Mesenteric fat pad (tissue), 1 donor: Measurements from ENCODE around the gene CPHXL2. TPM values are rescaled to one million over a fixed set of nuclear protein-coding genes. Genes with fewer than 3 reads are reported as not detected.

Experiments used
- DNase-seq: peaks from one replicate; pipeline ENCODE4 v3.0.0-alpha.2; 2020; ENCODE audit warnings: low spot score
- long read RNA-seq: library from polyadenylated mRNA; unstranded; transcript quantifications from one replicate; pipeline ENCODE4 v2.0.0, GENCODE V29; 2020
- total RNA-seq: library from RNA; stranded (reverse); fragmentation: NEBNext Ultra II Directional; extraction: Animal tissue kit (Norgen Biotek cat#: 25700); gene quantifications from one replicate; pipeline ENCODE4 v1.2.1, GENCODE V29; 2021
- donor health status: DM: yes; HTN: yes; CAD: no.

Gene CPHXL2
- not detected for total RNA-seq
- long read RNA-seq = 0 reads

DNA sequence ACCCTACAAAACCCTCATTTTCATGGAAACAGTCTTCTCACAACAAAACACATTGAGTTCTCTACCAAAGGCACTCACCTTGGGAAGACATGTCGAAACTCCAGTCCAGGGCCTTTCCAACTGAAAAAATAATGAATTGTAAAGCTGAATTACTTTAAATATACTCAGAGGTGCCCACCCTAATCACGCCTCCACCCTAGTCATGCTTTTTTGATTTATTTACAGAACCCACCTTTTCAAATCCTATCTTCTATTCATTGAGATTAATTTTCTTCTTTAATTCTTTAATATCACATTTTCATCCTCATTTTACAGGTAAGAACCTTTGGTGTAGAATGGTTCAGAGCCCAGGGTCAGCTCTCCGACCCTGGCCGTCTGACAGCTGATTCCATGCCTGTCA, at the start of gene CPHXL2:
Gene CPHXL2, minus strand, starts transcription at position 101 of the 400 bp plus-strand sequence. Its CDS starts 10 bp downstream, at position 91.
- no peak for DNase-seq

DNA sequence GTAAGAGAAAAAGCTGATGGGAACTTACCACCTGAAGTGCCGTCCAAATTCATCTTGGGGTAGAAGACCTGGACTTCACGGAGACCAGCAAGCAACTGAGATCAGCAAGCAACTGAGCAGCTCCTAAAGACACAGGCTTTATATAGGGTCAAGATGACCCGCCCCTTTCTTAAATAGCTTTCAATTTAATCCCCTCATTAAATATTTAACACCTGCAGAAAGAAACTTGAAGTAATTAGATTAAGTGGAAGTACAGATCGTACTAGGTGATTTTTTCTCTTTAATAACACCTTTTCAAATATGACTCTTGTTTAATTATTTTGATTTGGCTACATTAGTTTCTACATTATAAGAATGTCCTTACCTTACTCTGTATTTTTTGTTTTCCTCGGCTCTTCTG, 49.6 kb upstream of the CPHXL2 start, which contains the start of gene CPHXL:
Gene CPHXL, minus strand, starts transcription at position 101 of the 400 bp plus-strand sequence. Its CDS starts 48 bp downstream, at position 53.
- DNase-seq = no peak

DNA sequence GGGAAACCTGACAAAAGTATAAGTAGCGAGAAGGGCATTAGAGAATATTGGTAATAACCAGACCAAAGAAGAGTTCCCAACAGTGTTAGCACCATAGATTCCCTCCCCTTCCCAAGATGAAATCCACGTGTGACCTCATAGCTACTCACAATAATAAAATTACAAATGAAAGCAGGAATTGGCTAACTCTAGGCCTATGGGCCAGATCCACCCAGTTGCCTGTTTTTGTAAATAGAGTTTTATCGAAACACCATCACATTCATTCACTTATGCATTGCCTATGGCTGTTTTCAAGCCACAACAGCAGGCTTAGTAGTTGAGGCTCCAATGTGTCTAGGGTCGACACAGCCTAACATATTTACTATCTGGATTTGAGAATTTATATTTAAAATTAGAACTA, 41.6 kb upstream of the CPHXL2 start:
- no peak for DNase-seq

DNA sequence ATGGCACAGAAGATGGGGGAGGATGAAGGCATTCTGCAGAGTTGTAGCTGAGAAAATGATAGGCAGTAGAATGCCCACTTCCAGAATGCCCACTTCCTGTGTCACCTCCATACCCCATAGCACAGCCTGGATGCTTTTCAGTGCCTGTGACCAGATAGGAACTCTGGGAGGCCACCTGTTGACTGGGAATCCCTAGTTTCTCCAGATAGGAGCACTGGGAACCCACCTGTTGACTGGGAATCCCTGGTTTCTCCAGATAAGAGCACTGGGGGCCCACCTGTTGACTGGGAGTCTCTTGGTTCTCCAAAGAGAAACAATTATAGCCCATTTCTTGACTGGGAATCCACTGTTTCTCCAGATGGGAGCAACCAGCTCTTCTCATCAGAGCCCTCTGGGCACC, 37.9 kb upstream of the CPHXL2 start:
- no peak for DNase-seq

DNA sequence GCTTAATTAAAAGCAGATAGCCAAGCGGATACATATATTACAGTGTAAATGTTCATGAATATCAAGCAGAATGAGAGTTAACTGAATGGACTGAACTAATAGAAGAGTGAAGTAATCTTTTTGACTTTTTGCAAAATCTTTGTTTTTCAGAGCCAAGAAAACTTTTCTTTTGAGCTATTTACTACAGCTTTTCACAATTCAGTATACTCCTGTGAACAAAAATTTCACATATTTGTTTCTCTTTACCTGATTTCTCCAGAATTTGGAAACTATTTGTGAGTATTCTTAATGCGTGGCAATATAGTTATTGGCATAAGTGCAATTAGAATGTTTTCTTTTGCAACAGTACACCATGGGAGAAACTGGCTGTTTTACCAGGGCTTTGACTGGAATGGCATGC, 33.5 kb upstream of the CPHXL2 start:
- DNase-seq = no peak

DNA sequence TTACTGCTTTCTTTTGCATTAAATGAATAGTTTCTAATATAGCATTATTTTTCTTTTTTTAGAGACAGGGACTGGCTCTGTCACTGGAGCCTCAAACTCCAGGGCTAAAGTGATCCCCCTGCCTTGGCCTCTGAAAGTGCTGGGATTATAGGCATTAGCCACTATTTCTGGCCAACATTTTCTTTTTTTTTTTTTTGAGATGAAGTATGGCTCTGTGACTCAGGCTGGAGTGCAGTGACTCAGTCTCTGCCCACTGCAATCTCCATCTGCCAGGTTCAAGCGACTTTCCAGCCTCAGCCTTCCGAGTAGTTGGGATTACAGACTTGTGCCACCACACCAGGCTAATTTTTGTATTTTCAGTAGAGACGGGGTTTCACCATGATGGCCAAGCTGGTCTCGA, 26.5 kb upstream of the CPHXL2 start:
- DNase-seq = no peak

DNA sequence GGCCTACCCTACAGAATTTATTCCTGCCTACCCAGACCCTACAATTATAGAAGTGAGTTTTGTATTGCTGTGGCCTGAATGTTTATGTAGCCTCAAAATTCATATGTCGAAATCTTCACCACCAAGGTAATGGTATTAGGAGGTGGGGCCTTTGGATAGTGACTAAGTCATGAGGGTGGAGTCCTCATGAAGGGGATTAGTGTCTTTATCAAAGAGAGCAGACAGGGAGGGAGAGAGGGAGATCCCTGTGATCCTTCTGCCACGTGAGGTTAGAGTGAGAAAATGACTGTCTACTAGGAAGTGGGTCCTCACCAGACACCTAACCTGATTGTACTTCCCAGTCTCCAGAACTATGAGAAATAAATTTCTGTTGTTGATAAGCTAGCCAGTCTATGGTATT, 25.4 kb upstream of the CPHXL2 start:
- DNase-seq = no peak

DNA sequence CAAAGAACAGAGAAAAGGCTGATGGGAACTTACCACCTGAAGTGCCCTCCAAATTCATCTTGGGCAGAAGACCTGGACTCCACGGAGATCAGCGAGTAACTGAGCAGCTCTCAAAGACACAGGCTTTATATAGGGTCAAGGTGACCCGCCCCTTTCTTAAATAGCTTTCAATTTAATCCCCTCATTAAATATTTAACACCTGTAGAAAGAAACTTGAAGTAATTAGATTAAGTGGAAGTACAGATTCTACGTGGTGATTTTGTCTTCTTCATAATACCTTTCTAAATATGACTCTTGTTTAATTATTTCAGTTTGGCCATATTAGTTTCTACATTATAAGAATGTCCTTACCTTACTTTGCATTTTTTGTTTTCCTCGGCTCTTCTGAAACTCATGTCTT, 24.6 kb upstream of the CPHXL2 start, which contains the start of gene DUXB:
Gene DUXB, minus strand, starts transcription at position 101 of the 400 bp plus-strand sequence. Its CDS starts 43 bp downstream, at position 58.
- no peak for DNase-seq

DNA sequence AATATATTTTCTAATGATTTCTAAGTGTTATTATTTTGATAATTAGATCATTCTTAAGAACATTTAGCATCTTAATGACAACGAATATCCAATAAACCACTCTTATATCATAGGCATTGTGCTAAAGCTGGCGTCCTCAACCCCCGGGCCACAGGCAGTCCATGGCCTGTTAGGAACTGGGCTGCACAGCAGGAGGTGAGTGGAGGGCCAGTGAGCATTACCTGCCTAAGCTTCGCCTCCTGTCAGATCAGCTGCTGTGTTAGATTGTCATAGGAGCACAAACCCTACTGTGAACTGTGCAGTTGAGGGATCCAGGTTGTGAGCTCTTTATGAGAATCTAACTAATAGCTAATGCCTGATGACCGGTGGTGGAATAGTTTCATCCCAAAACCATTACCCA, 20.8 kb upstream of the CPHXL2 start:
- DNase-seq = no peak

DNA sequence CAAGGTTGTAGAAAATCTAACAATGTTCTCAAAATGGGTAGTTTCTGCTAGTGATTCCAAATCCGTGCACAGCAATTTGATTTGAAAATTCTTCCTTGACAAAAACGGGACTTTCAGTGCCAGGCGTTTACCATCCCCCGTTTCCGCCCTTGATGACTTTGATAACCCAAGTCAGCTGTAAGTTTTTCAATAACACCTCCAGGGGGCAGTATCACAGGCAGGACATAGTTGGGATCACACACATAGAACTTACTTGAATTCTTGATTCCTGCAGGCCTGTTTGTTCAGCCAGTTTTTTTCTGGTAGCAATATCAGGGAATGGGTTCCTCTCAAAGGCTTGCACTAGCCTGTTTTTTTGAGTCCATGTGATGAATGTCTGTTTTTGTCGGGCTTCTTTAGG, 18.9 kb upstream of the CPHXL2 start:
- no peak for DNase-seq

DNA sequence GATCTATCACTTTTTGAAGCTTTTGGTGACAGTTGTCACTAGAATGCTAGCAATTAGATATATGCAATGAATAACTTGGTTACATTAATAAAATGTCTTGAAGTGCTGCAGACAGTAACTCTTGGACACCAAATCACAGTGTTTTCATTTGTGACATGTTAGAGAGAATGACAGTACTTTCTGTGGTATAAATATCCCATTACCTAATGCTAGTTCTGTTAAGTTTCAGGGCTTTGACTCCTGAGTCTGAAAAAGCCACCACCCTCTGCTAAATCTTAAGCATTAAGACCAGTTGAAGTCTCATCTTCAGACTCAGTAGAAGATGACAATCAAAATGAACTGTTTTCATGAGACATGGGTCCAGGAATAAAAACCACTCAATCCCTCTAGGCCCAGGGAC, 10.6 kb upstream of the CPHXL2 start:
- no peak for DNase-seq

DNA sequence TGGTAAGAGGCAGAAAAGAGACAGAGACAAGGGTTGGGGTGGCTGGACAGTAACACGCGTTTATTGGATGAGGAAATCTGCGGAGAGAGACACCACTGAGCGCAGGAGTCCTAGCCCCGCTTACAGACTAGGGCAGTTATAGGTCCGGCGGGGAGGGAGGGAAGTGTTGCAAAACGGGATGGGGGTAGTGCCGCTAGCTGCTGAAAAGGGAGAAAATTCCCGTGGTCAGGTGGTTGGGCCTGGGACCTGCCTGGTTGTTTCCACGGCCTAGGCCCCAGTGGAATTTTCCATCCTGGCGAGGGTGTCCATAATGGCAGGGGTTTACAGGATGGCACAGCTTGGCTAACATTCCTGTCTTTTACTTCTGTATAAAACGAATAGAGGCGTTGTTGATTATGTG, 5.5 kb upstream of the CPHXL2 start:
- no peak for DNase-seq

DNA sequence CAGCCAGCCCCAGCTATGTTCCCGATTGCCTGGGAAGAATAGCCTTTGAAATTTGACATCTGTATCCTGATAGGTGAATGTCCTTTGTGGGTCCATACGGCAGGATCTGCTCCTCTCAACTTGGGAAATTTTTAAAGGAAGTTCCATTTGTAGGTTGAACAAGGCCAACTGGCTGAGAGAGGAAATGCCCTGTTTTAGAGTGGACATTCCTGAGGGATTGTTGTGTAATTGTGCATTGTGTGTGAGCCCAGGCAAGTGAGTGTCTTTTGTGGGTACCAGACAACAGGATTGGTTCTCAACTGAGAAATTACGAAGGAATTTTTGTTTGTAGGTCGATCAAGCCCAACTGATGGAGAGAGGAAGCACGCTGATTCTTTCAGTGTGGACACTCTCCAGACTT, 2.6 kb upstream of the CPHXL2 start:
- DNase-seq = no peak

DNA sequence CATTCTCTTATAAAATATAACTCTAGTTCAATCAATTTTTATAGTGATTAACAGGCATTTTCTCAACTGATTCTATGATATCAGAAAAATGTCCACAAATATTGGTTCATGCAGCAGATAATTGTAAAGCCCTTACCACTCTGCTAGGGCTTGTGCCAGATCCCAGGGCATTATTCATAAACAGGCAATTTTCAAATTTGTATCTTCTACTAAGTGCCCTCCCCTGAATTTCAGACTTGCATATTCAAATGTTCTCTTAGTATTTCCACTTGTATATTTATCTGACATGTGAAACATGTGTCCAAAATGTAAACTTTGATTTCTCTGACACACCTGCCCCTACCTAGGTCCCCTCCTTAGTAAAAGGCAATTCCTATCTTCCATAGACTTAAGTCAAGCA, 9.3 kb downstream of the CPHXL2 start:
- no peak for DNase-seq

DNA sequence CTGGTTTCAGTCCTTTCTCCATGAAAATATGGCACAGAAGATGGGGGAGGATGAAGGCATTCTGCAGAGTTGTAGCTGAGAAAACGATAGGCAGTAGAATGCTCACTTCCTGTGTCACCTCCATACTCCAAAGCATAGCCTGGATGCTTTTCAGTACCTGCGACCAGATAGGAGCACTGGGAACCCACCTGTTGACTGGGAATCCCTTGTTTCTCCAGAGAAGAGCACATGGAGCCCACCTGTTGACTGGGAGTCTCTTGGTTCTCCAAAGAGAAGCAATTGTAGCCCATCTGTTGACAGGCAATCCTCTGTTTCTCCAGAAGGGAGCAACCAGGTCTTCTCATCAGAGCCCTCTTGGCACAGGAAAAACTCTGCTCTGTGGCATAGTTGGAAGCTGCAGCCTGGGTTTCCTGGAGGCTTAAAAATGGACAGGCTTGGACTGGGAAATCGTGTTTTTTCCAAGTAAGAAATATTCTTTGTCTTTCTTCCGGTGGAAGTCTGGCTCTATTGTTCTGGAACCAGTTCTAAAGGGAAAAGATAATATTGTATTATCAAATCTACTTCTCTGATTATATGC, 16.0 kb downstream of the CPHXL2 start:
- DNase-seq = no peak

DNA sequence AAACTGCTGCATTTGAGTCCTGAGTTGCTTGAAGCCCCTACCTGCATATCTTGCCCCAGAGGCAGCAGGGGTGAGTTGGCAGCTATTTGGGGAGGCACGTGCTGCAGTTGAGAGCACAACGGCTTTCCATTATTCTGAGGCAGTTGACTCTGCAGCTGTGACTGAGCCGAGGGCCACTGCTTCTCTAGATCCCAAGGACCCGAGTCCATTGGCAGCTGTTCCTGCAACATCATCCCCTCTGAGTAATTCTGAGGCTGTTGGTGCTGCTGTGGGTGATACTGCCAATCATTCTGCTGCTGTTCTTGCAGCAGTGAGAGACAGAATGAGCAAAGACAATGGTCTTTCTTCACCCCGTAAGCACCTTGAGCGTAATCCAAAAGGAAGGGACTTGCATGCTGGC, 16.5 kb downstream of the CPHXL2 start:
- DNase-seq = no peak

DNA sequence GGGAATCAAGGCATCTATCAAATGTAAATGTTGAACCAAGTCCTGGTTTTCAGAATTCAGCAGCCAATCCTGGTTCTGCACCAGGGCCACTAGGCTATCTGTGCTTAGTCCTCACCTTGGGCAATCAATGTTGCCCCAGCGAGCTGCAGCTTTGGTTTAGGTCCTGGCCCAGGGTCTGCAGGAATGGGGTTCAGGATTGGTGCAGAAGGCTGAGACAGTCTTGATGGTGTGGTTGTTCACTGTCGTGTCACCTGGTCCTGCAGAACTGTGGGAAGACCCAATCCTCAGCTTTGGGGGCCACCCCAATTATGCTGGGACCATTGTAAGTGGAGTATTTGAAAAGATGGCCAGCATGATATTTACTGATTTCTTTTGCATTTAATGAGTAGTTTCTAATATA, 18.6 kb downstream of the CPHXL2 start:
- no peak for DNase-seq

DNA sequence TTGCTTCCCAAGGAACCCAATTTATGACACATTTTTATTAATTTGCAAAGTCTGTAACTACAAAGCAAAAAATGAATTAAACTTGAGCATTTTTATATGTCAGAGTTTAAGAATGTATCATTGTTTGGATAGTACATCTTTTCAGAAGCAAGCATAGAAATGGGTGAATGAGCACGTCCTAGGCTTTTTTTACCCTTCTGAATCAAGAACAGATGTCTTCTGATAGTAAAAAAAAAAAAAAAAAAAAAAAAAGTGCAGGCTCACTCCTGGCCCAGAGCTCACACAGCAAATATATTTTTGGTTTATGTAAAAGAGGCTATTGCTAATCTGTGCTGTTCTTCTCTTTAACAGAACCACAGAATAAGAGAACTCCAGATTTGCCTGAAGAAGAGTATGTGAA, 22.9 kb downstream of the CPHXL2 start:
- no peak for DNase-seq

DNA sequence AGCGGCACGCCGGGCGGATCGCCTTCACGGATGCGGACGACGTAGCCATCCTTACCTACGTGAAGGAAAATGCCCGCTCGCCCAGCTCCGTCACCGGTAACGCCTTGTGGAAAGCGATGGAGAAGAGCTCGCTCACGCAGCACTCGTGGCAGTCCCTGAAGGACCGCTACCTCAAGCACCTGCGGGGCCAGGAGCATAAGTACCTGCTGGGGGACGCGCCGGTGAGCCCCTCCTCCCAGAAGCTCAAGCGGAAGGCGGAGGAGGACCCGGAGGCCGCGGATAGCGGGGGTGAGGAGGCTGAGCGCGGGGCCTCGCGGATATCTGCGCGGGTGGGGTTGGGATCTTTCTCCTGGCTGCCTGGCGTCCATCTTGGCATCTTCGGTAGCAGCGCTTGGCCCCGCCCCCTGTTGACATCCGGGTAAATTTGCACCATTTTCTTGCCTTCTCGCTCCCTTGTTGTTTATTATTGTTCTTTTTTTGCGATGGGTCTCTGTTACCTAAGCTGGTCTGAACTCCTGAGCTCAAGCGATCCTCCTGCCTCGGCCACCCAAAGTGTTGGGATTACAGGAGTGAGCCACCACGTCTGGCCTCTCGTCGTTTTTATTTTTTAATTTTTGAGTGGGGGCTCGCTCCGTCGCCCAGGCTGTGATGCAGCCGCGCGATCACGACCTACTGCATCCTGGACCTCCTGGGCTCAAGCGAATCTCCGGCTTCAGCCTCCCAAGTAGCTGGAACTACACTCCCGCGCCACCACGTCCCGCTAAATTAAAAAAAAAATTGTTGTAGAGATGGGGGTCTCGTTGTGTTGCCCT, 28.3 kb downstream of the CPHXL2 start:
- DNase-seq = peak; percentile 92

DNA sequence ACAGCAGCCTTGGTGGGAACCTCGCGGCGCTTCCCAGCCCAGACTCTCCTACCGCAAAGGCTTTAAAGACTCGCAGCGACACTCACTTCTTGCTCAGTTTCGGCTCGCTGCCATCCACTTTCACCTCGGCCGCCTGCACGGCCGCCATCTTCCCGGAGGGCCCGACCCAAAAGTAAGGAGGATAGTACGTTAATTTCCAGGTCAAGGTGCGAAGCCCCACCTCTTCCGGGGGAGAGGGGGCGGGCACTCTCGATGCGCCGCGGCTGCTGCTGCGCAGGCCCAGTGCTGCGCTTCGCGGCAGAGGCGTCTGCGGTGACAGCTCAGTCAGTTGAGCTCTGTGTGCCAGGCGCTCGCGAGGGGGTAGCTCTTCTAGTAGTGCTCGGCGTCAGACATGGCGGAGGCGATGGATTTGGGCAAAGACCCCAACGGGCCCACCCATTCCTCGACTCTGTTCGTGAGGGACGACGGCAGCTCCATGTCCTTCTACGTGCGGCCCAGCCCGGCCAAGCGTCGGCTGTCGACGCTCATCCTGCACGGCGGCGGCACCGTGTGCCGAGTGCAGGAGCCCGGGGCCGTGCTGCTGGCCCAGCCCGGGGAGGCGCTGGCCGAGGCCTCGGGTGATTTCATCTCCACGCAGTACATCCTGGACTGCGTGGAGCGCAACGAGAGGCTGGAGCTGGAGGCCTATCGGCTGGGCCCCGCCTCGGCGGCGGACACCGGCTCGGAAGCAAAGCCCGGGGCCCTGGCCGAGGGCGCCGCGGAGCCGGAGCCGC, 29.1 kb downstream of the CPHXL2 start, which contains the start of the genes KARS1 and TERF2IP:
Gene KARS1, minus strand, starts transcription at position 174 of the 773 bp plus-strand sequence. Its CDS starts 26 bp downstream, at position 148.
Gene TERF2IP, plus strand, starts transcription at position 282 of the 773 bp plus-strand sequence. Its CDS starts 110 bp downstream, at position 392.
- DNase-seq = peak; percentile 97

DNA sequence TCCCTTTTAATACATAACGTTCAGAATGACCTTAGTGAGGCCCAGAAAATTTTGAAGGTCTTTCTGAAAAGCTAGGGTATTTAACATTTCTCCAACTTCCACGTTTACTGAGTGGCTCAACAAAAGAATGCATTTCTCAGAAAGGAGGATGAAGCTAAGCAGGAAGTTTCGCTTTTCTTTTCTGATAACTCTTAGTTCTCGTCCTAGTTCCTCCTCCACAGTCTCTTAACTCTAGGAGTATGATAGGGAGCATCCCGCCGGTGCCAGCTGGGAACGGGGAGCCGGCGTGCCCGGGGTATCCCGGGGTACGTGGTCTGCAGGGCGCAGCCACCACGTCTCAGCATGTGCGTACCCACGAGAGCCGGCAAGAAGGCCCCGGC, 29.7 kb downstream of the CPHXL2 start:
- no peak for DNase-seq
